Measurements from ENCODE around the gene MEN1.

Gene MEN1

DNA sequence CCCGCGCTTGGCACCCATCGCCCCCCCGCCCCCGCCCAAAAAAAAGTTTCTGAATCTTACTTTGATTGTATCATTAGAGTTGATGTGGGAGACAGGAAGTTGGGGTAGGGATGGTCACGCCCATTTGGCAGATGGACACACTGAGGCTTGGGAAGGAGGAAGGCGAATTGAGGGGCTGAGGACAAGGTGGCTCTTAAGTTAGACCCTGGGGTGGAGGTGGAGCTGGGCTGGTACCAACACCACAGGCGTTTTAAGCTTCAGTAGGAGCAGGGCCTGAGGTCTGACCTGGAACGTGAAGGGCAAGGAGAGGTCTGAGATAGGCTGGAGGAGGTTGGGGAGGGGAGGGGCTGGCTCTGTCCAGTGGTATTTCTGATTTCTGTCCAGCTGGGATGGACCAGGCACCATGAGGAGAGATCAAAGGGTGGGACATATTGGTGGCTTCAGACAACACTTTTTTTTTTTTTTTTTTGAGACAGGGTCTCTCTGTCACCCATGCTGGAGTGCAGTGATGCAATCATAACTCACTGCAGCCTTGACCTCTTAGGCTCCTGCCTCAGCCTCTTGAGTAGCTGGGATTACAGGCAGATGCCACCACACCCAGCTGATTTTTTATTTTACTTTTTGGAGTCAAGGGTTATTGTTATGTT is 34.9 kb upstream of the MEN1 start:
- DNase-seq: no peak

DNA sequence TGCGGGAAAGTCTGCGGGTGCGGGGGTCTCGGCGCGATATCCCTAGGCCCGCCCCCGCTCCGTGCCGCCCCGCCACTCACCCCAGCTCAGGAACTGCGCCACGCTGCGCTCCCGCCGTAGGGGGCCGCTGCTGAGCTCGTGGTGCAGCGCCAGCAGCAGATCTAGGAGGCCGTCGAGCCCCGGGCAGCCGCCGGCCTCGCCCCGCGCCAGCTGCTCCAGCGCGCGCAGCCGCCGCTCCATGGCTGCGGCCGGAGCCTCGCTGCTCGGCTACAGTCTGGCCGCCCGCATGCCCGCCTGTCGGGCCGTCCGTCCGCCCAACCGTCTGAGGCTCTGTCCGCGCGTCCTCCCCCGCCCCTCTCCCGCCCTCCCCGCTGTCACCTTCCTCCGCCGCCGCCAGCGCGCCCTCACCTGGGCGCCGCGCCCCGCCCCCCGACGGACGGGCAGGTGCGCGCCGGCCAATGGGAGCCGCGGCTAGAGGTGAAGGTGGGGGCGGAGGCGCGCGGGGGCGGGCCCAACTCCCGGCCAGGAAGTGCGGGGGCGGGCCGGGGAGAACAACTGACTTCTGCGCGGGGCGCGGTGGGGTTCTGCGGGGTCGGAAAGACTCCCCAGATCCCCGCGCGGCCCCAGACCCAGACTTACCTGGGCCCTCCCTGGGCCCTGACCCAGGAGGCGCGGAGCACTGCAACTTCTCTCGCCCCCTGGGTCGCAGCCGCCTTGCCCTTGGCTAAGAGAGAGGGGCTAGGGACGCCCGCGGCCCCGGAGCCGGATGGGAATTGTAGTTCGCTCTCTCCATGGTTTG is 34.2 kb upstream of the MEN1 start, which contains the start of gene CDC42BPG:
TSS of gene CDC42BPG (minus strand) at position 324 of the 799 bp plus-strand sequence. CDS start at position 240, 84 bp downstream.
- peak; percentile 69 to 75 for DNase-seq

- DNase-seq: no peak
Observed at GRCh38 chr11:64843686-64844329, 33.5 kb upstream of the MEN1 start.

GRCh38 chr11:64842851-64843685 is 32.7 kb upstream of the MEN1 start:
- no peak for DNase-seq

GRCh38 chr11:64842366-64842759 is 32.0 kb upstream of the MEN1 start:
- DNase-seq: no peak

- no peak for DNase-seq
Observed at GRCh38 chr11:64841592-64842365, 31.4 kb upstream of the MEN1 start.

- no peak for DNase-seq
Observed at GRCh38 chr11:64839887-64840782, 29.8 kb upstream of the MEN1 start.

DNA sequence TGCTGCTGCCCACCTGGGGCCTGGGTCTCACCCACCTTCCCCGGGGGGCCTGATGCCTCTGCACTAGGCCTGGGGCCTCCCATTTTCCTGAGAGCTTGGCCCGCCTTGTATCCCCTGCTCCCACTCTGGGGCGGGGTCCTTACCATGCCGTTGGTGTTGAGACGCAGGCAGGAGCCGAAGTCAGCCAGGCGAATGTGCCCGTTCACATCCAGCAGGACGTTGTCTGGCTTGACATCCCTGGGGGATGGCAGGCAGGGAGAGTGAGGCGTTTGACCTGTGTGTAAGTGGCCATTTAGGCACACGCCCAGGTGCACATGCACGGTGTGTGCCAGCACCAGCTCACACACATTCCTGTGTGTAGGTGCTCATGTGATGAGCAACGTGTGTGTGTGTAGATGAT is 29.0 kb upstream of the MEN1 start:
- DNase-seq: no peak

GRCh38 chr11:64838600-64839334 is 28.4 kb upstream of the MEN1 start:
- no peak for DNase-seq

- no peak for DNase-seq
Observed at GRCh38 chr11:64837887-64838351, 27.6 kb upstream of the MEN1 start.

DNA sequence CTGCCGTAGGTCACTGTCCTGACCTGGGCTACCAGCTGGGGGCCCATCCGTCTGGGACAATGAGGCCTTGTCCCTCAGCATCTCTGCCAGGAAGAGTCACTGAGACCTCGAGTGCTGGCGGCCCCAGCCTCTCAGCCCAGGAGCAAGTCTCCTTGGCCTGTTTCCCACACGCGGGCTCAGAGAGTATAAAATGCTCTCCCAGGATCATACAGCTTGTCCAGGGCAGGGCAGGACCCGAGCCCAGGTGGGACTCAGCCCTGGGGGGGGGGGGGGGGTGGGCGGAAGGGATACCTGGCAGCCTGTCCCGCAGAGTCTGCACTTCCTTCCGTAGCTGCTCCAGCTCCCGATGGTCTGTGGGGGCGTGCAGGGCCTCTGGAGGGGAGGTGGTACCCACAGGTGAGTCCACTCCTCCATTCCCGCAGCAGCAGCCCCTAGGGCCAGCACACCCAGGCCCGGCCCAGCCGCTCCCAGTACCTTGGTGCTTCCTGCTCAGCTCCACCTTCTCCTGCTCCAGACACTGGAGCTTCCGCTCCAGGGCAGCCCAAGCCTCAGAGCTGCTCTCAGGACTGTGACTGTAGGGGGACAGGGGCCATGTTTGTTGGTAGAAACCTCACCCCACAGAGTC is 26.2 kb upstream of the MEN1 start:
- DNase-seq: no peak

- DNase-seq: no peak
Observed at GRCh38 chr11:64835616-64836447, 25.5 kb upstream of the MEN1 start.

DNA sequence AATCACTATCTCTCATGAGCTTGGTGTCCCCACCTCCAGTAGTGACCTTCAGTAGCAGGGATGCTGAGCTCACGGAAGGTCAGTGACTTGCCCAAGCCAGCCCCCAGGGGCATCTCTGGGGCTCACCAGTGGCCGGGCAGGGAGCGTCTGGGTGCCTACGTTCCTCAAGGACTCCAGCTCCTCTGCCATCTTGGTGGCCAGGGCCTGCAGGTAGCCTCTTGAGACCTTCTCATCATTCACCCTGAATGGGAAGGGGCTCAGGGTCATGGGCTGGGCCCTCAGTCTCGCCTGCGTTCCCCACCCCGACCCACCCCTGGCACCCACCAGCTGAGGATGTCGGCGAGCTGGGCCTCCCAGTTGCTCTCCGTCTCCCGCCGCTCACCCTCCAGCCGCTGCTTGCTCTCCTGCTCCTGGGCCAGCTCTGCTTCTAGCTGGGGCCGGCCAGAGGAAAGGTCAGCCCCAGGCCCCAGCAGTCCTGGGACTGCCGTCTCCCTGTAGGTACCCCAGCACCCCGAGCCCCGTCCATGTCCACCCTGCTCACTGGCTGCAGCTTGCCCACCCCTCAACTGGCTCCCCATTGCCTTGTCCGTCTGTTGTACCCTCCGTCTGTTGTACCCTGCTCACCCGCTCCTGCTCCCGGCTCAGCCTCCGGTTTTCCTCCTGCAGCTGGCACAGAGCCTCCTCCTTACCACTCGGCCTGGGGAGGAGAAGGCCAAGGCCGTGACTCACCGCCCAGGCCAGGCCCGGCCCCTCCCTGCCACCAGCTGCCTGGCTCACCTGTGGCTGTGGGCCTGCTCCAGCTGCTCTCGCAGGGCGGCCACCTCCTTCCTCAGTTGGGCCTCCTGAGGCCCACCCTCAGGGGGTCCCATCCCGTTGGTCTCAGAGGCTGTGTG is 24.6 kb upstream of the MEN1 start:
- no peak for DNase-seq

DNA sequence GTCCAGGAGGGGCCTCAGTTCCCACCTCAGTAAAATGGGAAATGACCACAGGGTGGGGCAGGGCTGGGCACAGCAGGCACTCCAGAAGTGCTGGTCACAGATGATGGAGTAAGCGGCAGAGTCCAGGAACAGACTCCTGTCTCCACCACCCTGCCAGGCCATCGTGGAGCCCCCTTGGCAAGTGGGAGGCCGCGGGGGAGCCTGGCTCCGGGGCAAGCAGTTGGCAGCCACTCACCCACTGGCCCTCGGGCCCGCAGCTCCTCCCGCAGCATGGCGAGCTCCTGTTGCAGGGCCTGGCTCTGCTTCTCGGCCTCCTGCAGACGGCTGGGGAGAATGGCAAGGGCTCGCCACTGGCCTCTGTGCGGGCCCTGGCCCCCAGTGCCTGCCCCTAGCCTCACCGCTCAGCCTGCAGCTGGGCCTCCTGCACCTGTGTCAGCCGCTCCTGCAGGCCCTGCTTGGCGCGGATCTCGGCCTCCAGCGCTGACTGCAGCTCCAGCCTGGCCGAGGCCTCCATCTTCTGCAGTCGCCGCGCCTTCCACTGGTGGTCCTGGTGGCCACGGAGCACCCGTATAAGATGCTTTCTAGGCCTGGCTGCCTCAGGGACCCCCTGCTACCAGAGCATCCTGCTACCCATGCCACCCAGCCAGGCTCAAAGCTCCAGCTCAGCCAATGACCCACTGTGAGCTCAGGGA is 23.8 kb upstream of the MEN1 start:
- DNase-seq: no peak

DNA sequence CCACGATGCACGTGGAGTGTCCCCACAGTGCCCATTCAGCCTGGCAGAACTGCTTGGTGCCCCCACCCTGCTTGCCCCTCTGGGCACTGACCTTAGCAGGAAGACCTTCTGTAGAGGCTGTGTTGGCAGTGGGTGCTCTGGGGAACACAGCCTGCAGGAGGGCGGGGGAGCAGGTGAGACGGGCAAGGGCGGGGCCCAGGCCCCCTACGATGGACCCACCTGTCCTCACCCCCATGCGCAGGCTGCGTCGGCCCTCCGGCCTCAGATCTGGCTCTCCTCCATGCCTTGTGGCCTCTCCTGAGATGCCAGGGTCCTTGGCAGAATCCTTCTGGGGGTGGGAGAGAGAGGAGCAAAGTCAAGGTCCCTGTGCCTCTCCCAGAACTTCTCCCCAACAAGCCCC is 23.2 kb upstream of the MEN1 start:
- no peak for DNase-seq

DNA sequence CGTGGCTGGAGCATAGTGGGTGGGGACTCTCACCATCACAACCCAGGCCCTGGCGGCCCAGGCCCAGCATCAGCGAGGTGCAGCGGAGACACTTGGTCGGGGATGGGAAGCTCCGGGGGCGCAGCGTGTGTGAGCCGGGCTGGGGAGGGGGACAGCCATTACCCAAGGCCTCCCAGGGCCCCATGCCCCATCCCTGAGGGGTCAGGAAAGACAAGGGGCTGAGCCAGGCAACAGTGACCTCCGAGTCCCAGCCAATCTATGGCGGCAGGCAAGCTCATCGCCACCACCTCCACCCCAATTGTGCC is 22.8 kb upstream of the MEN1 start:
- DNase-seq: no peak

DNA sequence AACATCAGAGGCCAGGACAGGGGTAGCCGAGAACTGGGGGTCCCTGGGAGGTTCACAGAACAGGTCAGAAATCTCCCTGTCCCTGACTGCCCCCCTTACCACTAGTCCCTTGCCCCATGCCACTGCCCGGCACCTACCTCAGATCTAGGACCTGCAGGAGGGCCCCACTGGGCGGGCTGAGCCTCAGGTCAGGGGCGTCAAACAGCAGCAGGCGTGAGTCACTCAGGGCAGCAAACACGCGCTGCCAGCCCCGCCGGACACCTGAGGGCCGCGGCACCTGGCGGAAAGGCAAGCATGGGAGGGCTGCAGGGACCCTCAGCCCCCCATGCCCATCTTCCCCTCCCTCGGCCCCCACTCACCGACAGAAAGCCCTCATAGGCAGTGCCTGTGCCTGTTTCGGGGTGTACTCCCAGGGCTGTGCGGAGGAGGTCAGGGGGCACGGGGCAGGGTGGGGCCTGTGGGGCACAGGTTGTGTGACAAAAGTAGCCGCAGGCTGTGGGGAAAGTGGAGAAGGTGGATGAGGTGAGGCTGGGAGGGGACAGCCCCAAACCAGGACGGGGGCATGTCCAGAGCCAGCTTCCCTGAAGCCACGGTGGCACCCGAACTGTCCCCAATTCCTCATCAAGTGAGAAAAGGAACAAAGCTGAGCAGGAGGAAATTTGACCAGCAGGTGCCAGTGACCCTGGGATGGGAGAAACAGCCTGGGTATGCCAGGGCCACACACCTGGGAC is 22.3 kb upstream of the MEN1 start:
- no peak for DNase-seq

All from NCI-H1930 (cell line).